HG03520 (cell line): ENCODE measurements around the gene CWC25.

Experiments
- ATAC-seq: cut with Tn5 transposase; IDR thresholded peaks from one replicate; pipeline ENCODE4 v1.9.1; 2021; ENCODE audit warnings: mild to moderate bottlenecking, moderate library complexity; ENCODE audit not compliant: unreplicated experiment

The CWC25 gene

DNA sequence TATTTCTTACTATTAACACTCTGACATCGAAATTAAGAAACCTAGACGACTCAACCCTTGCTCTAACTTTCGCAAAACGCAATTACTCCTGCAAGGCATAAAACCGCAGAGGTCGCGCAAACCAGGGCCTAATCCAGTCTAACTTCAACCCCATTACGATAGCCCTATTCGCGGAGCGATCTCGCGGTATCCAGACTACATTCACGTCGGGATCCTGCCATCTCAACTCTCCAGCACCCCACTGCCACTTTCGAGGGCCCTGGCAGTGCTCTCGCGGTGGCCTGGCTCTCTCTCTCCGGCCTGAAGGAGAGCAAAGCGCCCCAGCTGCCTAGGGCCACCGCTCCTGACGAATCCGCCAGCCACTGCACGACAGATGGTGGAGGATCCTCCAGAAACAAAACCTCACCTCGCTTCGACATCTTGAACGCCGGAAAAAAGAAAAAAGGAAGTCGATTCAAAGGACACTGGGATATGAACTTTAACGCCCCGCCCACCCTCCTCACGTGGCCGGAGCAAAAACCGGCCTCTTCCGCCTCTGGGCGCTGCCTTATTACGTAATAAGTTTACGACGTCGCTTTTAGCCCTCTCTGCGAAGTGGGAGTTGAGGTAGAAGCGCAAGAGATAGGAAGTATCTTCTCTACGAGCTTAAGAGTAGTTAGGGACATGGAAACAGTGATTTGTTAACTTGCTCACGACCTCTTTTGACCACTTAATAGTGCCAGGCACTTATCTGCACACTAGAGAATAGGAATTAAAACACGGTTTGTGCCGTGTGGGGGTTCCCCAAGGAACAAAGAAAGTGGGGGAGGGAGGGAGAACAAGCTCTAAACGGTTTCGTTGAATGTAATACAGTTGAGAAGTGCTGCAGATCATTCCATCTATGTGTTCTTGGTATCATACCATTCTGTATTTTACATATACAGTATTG, 28.4 kb upstream of the CWC25 start, which contains the start of gene RPL23:
Gene RPL23, minus strand, starts transcription at position 430 of the 928 bp plus-strand sequence. Its CDS starts 11 bp downstream, at position 419.
- peak; percentile 68 for ATAC-seq

DNA sequence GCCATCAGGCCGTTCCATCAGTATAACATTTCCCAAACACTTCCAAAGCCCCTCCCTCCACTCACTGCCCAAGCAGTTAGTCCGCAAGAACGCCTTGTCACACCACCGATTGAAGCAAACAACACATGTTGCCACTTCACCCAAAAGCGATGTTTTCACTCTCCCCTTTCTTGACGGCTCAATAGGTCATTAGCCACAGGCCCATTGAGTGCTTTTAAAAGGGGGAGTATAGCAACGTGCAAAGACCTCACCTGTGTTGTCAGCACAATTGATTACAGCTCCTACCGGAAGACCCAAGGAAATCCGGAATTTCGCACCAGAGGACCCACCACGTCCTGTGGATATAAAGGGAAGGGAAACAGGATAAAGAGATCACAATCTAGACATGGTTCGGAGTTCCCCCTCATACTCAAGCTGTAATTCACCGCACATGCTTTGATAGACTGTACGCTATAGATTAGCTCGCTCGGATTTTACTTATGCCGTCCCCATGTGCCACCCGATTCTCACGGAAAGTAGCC, 27.7 kb upstream of the CWC25 start:
- no peak for ATAC-seq

DNA sequence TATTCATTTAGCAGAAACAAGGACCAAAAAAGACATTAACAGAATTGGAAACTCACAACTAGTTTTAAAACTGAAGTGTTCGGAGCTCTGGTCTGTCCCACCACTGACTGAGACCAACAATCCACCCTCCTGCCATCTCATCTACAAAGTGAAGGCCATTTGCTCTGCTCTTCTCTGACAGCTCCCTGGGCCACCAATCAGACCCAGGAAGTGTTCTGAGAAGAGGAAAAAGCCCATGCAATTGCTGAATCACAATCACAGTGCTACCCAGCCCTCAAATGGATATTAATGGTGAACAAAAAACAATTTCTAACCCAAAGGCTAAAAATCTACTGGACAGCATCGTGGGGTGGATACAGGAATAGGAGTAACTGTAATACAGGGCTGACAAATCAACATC, 26.3 kb upstream of the CWC25 start:
- no peak for ATAC-seq

DNA sequence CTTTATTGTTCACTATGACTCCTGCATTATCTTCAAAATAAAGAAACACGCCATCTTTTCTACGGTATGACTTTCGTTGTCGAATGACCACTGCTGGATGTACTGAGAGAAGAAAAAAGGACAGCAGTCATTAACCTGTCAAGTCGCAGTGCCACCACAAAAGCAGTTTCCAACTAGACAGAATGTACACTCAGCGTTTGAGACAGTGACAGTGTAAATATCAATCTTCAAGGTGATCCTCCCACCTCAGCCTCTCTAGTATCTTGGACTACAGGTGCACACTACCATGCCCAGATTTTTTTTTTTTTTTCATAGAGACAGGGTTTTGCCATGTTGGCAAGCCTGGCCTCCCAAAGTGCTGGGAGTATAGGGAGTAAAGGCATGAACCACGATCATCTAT, 25.3 kb upstream of the CWC25 start:
- ATAC-seq: no peak

DNA sequence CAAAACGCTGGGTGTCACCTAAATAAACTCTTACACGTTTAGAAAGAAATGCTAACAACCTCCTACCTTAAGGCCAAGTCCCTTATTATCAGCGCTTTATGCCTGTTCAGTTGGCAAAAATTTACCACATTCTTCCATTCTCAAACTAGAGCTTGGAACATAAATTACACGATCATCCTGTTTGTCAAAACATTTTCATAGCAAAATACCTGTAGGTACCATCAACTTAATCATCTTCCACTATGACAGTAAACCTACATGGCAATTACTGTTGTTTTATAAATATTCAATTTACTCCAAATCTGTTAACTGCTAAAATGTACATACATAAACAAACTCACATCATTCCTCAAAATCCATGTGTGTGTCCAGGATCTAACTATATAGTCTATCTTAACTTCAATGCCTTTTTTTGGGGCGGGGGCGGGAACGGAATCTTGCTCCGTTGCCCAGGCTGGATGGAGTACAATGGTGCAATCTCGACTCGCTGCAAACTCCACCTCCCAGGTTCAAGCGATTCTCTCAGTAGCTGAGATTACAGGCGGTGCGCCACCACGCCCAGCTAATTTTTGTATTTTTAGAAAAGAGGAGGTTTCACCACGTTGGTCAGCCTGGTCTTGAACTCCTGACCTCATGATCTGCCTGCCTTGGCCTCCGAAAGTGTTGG, 24.0 kb upstream of the CWC25 start:
- no peak for ATAC-seq

DNA sequence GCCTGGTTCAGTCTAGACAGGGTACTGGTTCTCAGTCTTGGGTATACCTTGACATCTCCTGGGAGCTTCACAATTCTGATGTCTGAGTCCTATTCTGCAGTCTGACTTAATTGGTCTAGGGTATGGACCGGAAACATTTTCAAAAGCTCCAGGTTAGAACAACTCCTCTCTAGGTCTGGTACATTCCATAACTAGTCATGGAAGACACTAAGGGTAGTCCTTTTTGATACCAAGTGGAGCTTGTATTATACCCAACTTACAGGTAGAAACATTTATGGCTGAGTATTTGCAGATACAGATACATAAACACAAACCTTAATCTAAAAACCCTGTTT, 23.4 kb upstream of the CWC25 start:
- no peak for ATAC-seq

DNA sequence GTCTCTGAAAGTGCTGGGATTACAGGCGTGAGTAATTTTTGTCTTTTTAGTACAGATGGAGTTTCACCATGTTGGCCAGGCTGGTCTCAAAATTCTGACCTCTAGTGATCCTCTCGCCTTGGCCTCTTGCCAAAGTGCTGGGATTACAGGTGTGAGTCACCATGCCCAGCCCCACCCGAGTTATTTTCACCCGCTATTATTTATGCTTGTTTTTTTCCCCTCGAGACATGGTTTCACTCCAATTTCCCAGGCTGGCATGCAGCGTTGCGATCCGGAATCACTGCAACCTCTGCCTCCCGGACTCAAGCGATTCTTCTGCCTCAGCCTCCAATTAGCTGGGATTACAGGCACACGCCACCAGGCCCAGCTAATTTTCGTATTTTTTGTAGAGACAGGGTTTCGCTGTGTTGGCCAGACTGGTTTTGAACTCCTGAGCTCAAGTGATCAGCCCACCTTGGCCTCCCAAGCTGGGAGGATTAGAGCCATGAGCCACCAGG, 19.2 kb upstream of the CWC25 start:
- no peak for ATAC-seq

DNA sequence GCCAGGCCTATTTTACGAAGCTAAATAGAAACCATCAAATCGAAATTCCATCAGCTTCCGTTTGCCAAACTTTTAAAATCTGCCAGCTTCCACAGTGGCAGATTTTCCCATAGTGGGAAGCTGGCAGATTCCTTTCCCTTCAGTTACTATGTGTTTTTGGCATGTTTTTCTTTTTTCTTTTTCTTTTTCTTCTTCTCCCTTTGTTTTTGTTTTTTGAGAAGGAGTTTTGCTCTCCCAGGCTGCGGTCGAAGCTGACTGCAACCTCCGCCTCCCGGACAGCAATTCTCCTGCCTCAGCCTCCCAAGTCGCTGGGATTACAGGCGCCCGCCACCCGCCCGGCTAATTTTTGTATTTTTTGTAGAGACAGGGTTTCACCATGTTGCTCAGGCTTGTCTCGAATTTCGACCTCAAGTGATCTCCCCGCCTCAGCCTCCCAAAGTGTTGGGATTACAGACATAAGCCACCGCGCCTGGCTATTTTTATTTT, 684 bp upstream of the CWC25 start:
- ATAC-seq: no peak

DNA sequence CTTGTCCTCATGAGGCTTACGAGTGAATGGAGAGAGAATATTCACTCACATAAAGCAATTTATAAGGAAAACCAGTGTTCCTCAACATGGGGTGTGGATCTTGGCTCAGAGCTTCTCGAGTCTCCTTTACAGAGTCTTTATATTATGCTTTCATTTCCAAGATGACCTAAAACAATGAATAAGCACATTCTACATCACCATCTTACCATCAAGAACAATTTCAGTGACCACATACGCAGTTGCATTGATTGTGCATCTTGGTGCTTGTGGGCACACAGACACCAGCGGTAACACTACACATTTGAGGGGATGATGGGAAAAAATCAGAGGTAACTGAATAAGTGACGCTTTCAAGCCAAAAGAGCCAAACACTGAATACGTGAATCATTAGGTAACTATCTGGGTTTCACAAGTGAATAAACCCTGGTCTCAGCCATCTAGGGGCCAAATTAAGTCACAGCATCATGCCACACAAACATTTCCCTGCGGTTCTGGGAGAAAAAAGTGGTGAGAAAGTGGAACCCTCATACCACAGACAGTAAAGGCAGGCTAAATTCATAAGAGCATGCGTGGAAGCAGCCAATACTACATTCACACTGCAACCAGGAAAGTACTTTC, 9.4 kb downstream of the CWC25 start:
- no peak for ATAC-seq

DNA sequence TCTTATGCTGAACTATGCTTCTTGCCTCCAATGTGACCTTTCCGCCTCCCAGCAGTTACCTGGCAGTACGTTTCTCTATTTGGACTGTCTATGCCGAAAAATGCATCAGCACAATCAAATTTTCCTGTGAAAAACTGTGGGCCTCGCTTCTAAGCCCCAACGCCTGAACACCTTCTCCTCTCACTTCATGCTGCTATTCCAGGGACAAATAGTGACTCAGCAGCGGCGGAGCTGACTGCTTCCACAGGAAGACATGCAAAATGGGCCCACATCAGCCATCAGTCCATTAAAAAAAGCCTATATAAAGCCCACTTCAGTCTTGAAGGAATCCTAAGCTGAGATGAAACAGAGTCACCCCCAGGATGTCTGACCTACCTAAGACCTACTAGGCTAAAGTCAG, 15.3 kb downstream of the CWC25 start:
- ATAC-seq: no peak

DNA sequence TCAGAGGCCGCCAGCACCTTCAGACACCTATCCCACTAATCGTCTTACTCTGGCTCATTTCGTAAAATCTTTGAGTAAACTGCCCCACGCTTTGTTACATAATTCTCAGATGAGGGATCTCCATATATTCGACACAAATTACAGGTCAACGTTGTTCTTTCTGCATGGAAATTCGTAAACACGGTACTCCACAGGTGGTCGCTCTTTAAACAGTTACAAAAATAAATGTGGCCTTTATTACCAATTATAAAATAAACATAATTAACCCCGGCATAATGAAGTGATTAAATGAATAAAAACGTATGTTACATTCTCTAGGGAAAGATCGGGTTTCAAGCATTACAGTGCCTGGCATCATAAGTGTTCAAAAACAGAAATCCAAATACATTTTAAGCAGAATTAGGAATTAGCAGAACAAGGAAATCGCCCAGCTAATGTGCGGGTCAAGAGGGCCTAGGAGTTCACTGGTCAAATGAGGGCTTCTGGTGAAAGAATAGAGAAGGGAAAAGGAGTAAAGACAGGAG, 24.8 kb downstream of the CWC25 start:
- ATAC-seq: no peak

DNA sequence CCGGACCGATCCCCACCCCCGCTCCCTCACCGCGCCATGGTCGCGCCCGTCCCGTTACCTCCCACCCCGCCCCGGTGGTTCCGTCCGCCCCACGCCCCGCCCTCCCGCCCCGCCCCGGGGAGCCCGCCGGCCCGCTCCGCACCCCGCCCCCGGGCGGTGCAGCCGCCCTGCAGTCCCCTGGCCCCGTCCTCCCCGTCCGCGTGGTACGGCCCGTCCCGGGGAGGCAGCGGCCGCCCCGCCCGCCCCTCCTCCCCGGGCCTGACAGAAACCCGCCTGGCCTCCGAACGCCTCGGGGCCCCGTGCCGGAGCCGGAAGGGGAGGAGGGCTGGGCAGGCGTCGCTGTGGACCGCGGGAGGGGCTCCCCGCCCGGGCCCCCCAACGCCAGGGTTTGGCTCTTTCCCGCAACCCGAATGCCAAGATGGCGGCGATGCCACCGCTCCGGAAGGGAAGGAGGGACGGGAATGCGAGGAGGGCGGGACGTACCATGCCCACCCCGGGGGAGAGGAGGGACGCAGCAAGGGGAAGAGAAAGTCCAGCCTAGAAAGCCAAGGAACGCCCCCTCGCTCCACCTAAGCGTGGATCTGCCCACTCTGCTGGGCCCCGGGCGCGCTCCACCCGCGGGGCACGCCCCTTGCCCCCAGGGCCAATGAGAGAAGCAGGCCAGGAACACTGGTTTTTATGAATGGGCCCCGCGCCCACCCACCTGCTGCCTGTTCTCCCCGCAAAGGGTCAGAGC, 25.5 kb downstream of the CWC25 start, which contains the start of gene PIP4K2B:
Gene PIP4K2B, minus strand, starts transcription at position 56 of the 736 bp plus-strand sequence. CDS start 132 bp downstream, outside the sequence.
- peak; percentile 73 for ATAC-seq

DNA sequence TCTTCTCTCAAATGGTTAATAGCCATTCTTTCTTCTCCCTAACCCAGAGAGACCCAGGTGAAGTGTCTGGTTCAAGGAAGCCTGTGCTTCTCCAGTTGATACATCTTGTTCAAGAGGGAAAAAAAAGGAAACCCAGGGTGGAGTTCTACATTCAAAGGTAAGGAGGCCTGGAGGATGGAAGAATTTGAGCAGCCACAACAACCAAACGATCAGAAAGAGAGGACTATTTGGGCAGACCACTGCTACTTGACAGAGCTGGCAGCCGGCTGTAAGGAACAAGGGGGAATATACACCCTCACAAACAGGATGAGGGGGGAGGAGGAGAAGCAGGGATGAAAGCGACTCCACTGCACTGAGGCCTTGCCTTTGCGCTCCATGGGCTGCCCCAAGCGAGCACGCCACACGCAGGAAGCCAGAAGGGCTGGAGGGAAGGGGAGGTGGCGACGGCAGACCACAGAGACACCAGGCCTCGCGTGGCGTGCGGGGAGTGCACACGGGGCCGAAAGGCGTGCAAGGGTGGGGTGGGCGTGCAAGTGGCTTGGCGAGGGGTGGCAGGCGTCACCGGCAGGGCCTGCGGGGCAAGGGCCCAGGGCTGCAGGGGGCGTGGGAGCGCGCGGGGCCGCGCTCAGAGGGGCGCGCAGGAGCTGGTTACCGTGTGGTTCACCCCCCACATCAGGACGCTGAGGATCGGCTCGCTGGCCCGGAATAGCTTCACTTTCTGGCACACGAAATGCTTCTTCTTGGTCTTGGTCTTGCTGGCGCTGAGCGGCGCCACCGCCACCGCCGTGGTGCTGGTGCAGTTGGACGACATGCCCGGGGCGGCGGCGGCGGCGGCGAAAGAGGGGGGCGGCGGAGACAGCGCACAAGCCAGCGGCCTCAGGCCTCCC, 26.3 kb downstream of the CWC25 start:
- peak; percentile 11 for ATAC-seq

DNA sequence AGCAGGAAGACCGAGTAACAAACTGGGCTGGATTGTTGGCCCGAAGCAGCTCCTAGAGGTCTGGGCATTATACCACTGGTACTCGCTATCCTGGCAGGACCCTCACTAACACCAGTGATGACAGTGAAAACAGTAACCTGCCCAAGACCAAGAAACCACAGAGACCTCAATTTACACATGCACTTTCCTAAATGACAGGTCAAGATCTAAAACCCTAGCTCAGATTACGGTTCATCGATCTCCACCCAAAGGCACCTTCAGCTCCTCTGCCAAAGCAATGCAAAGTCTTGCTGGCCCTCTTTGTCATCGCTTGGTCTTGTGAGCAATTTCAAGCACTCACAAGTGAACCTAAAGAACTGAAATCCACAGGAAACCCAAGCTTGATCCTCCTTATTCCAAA, 27.3 kb downstream of the CWC25 start:
- ATAC-seq: no peak

DNA sequence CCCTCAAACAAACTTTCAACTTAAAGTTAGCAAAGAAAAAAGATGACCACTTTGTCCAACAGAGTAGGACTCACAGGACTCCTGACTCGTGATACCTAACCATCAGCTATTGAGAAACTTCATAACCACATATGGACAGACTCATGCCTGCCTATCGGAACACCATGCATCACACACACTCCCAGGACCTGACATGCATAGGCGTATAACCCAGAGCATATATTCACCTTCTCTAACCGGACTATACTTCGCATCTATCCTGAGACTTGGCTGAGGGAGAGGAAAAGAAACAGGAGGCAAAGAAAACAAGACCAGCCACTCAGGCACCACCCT, 28.0 kb downstream of the CWC25 start:
- ATAC-seq: no peak

DNA sequence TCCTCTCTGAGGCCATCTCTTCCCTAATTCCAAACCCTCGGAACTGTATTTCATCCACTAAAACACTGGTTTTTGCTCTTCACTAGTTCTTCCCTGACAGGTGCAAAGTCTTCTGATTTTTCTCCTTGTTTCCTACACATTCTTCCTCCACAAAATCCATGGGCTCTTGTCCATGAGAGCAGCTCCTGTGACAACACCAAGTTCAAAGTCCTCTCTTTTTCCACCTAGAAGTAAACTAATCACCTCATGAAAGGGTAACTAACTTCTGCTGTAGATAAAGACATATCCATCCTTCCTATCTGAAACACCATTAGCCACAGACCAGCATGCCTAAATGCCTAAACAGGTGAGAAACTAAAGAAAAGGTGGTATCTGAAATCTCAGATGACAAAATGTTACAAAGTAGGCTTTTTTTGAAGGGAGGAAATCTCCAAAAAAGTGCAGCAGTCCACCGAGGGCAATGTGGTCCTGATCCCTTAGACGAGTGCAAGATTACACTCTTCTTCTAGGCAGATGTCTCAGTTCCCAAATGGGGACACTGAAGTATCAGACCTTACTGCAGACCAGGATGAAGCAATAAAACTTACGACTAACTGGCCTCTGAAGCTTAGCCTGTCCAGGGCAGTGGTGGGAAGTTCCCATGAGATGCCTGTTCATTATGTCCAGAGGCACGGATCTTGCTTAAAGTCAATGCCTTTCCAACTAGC, 28.5 kb downstream of the CWC25 start:
- no peak for ATAC-seq

DNA sequence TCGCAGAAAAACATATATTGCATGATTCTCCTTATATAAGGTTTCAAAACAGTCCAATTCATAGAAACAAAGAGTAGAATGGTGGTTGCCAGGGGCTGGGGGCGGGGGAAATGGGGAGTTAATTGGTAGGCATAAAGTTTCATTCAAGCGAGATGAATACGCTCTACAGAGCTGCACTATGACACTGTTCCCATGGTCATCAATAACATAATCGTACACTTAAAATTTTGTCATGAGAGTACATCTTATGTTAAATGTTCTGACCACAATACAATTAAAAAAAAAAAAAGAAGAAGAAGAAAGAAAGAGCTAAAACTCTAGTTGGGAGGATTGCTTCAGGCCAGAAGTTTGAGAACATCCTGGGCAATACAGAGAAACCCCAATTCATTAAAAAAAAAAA, 30.9 kb downstream of the CWC25 start:
- ATAC-seq: no peak

DNA sequence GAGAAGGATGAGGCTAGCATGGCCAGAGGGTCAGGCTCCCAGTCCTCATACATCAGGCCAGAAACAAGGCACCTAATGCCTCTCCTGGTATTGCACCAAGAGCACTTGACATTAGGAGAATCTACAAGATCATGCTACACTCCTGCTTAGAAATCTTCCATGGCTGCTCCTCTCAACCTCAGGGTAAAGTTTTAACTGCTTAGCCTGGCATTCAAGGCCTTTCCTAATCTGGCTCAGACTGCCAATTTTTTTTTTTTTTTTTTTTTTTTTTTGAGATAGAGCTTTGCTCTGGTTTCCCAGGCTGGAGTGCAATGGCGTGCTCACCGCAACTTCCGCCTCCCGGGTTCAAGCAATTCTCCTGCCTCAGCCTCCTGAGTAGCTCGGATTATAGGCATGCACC, 34.0 kb downstream of the CWC25 start:
- ATAC-seq: no peak
